HepG2 (cell line): Measurements from ENCODE around the gene CES1. TPM values are rescaled to one million over a fixed set of nuclear protein-coding genes. Genes with fewer than 3 reads are reported as not detected.
A peak's percentile ranks its signal among the peaks of the same experiment; 100 is the strongest.

Source experiments
- EED ChIP-seq: sonication (generic); formaldehyde crosslinking; IDR thresholded peaks from 2 replicates; pipeline ENCODE4 v1.5.0; 2020; ENCODE audit warnings: mild to moderate bottlenecking, missing genetic modification reagents
- EP300 ChIP-seq, 3 experiments: sonication (generic) in 1 of 3; formaldehyde crosslinking in 1 of 3; IDR thresholded peaks; 2 replicates each; pipeline versions ENCODE4 v1.5.1 to v1.6.1; 2011 to 2020; ENCODE audit warnings: low read depth in 2 of 3, low read length in 2 of 3, borderline replicate concordance in 1 of 3, improper control_type of control experiment in 1 of 3, mild to moderate bottlenecking in 1 of 3, missing genetic modification reagents in 1 of 3, moderate library complexity in 1 of 3
- FOXO4 ChIP-seq: sonication (generic); formaldehyde crosslinking; conservative IDR thresholded peaks from 2 replicates; pipeline ENCODE4 v1.8.1; 2023; ENCODE audit warnings: missing genetic modification reagents
- HES4 ChIP-seq: sonication (generic); formaldehyde crosslinking; IDR thresholded peaks from 2 replicates; pipeline ENCODE4 v1.9.0; 2021; ENCODE audit warnings: mild to moderate bottlenecking, missing genetic modification reagents, borderline replicate concordance
- HMG20A ChIP-seq: IDR thresholded peaks from 2 replicates; pipeline ENCODE4 v1.6.1; 2016; ENCODE audit warnings: borderline replicate concordance
- MTF1 ChIP-seq: sonication (generic); formaldehyde crosslinking; IDR thresholded peaks from 2 replicates; pipeline ENCODE4 v1.5.0; 2020; ENCODE audit warnings: missing genetic modification reagents
- NR2F6 ChIP-seq, 2 experiments: IDR thresholded peaks; 2 replicates each; pipeline ENCODE4 v1.6.1; 2016; ENCODE audit warnings: antibody characterized with exemption in 1 of 2, mild to moderate bottlenecking in 1 of 2
- SP1 ChIP-seq, 2 experiments: fragments of 450-650 bp in 1 of 2; sonication (generic) in 1 of 2; formaldehyde crosslinking in 1 of 2; IDR thresholded peaks; 2 replicates each; pipeline versions ENCODE4 v1.4.0 to v1.6.1; 2016 to 2020; ENCODE audit warnings: missing genetic modification reagents in 1 of 2
- ZKSCAN8 ChIP-seq: IDR thresholded peaks from 2 replicates; pipeline ENCODE4 v1.6.1; 2016; ENCODE audit warnings: borderline replicate concordance, missing genetic modification reagents, missing compliant biosample characterization
- ZNF570 ChIP-seq: sonication (generic); formaldehyde crosslinking; IDR thresholded peaks from 2 replicates; pipeline ENCODE4 v1.4.0; 2020; ENCODE audit warnings: mild to moderate bottlenecking, missing genetic modification reagents, borderline replicate concordance
- ZNF7 ChIP-seq: IDR thresholded peaks from 2 replicates; pipeline ENCODE4 v1.6.1; 2016; ENCODE audit warnings: missing biosample characterization, missing genetic modification reagents
- ZNF777 ChIP-seq: sonication (generic); formaldehyde crosslinking; IDR thresholded peaks from 2 replicates; pipeline ENCODE4 v1.4.0; 2020; ENCODE audit warnings: missing genetic modification reagents
- polyA plus RNA-seq, 8 experiments: library from polyadenylated mRNA; depleted of rRNA in 3 of 8; stranded (reverse) in 7 of 8; unstranded in 1 of 8; fragments of >200 nt; fragmentation: Illumina TruSeq in 4 of 8; extraction: Trizol in 4 of 8; gene quantifications; 2 replicates each; pipeline versions ENCODE4 v1.2.1 to v1.2.3, GENCODE V29; 2011 to 2016; ENCODE audit warnings: low read depth in 4 of 8, missing spikeins in 1 of 8, mixed read lengths in 1 of 8; ENCODE audit not compliant: insufficient read depth in 1 of 8
- total RNA-seq, 5 experiments: library from RNA; depleted of rRNA; stranded (reverse); fragments of >200 nt; fragmentation: Illumina TruSeq; extraction: Trizol; gene quantifications; 2 replicates each; pipeline ENCODE4 v1.2.3, GENCODE V29; 2016; ENCODE audit warnings: low read depth in 1 of 5
- TF ChIP-seq, protein P1 (sequence below): sonication (generic); formaldehyde crosslinking; IDR thresholded peaks from 2 replicates; pipeline ENCODE4 v1.4.0; 2020; ENCODE audit warnings: mild to moderate bottlenecking, missing genetic modification reagents

CES1 gene
- total and polyA plus RNA-seq, 2 of the 13 experiments (the other 11 are each of a cell fraction or from before 2014, with no cell fraction given), result 136 to 198 TPM

GRCh38 chr16:55849536-55849935, 16.6 kb upstream of the CES1 start (continued):
- TF ChIP-seq, protein P1, sequence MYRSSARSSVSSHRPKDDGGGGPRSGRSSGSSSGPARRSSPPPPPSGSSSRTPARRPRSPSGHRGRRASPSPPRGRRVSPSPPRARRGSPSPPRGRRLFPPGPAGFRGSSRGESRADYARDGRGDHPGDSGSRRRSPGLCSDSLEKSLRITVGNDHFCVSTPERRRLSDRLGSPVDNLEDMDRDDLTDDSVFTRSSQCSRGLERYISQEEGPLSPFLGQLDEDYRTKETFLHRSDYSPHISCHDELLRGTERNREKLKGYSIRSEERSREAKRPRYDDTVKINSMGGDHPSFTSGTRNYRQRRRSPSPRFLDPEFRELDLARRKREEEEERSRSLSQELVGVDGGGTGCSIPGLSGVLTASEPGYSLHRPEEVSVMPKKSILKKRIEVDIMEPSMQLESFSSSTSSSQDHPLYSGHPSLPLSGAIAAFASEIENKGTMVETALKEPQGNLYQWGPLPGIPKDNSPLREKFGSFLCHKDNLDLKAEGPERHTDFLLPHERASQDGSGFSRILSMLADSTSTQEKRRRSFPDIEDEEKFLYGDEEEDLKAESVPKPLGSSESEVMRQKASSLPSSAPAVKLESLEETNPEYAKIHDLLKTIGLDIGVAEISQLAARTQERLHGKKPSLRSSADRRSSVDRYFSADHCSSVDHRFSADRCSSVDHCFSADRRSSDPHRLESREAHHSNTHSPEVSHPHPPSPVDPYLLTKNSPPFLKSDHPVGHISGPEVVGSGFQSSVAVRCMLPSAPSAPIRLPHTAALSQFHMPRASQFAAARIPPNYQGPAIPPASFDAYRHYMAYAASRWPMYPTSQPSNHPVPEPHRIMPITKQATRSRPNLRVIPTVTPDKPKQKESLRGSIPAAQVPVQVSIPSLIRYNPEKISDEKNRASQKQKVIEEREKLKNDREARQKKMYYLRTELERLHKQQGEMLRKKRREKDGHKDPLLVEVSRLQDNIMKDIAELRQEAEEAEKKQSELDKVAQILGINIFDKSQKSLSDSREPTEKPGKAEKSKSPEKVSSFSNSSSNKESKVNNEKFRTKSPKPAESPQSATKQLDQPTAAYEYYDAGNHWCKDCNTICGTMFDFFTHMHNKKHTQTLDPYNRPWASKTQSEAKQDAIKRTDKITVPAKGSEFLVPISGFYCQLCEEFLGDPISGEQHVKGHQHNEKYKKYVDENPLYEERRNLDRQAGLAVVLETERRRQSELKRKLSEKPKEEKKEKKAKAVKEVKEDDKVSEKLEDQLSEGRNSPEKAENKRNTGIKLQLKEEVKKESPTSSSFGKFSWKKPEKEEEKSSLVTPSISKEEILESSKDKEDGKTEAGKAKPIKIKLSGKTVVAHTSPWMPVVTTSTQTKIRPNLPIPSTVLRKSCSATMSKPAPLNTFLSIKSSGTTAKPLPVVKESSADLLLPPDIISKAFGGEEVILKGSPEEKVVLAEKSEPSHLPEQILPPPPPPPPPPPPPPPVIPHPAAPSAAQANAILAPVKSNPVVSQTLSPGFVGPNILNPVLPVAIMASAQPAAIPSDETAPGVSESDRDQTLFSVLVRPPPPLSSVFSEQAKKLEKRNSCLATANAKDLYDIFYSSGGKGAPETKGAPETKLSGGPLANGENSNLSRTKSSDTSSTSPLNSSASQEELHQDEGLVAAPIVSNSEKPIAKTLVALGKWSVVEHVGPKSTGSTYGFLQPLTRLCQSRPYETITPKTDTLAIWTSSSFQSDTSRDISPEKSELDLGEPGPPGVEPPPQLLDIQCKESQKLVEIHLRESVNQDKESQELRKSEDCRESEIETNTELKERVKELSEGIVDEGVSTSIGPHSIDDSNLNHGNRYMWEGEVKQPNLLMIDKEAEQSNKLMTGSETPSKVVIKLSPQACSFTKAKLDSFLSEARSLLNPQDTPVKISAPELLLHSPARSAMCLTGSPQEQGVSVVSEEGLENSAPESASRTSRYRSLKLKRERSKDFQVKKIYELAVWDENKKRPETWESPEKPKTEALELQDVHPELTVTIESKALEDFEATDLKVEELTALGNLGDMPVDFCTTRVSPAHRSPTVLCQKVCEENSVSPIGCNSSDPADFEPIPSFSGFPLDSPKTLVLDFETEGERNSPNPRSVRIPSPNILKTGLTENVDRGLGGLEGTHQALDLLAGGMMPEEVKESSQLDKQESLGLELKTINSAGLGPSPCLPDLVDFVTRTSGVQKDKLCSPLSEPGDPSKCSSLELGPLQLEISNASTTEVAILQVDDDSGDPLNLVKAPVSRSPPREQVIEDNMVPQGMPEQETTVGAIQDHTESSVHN (CRISPR knock-in tag), result no peak
- TF ChIP-seq ZKSCAN8 (CRISPR knock-in tag) (no peak), MTF1 (no peak), EP300 (IDR thresholded peaks at IDR 0.05; ENCODE audit: low read depth in 2 of 2, low read length in 2 of 2) (no peak), EP300 (CRISPR knock-in tag; IDR thresholded peaks at IDR 0.05; ENCODE audit: borderline replicate concordance) (0 out of 2 replicates have a peak, but pooled peaks have one; percentile 29), ZNF777 (CRISPR knock-in tag) (no peak), NR2F6 (IDR thresholded peaks at IDR 0.05) (no peak), NR2F6 (CRISPR knock-in tag; IDR thresholded peaks at IDR 0.05) (0 out of 2 replicates have a peak, but pooled peaks have one; percentile 10), HES4 (no peak), ZNF570 (CRISPR knock-in tag) (no peak), ZNF7 (CRISPR knock-in tag) (peak; percentile 78), HMG20A (CRISPR knock-in tag) (peak; percentile 29; the same call in 1 of the 2 replicates), SP1 (IDR thresholded peaks at IDR 0.05) (no peak), SP1 (CRISPR knock-in tag; IDR thresholded peaks at IDR 0.05) (no peak), EED (CRISPR knock-in tag) (no peak), FOXO4 (CRISPR knock-in tag) (no peak)
